RWPE2 (cell line): ENCODE data around the gene THSD4.

Experiments
- ATAC-seq: fragments of 200-7000 bp; cut with Tn5 transposase; 3 replicates; pipeline ENCODE4 v1.9.1; 2021; ENCODE audit warnings: low read depth
- DNase-seq: peaks from one replicate; pipeline ENCODE4 v3.0.0-alpha.2; 2020; ENCODE audit warnings: low spot score
- H3K27ac ChIP-seq: fragments of 450-650 bp; 2 replicates; pipeline ENCODE4 v1.5.1; 2017; ENCODE audit warnings: mild to moderate bottlenecking; ENCODE audit not compliant: poor library complexity, severe bottlenecking
- H3K27me3 ChIP-seq: fragments of 250-450 bp; sonication (Bioruptor Pico); 2 replicates; pipeline ENCODE4 v1.5.1; 2021; ENCODE audit warnings: mild to moderate bottlenecking, moderate library complexity; ENCODE audit not compliant: insufficient read depth, poor library complexity, severe bottlenecking
- H3K36me3 ChIP-seq: fragments of 250-450 bp; sonication (Bioruptor Pico); 2 replicates; pipeline ENCODE4 v1.5.1; 2020; ENCODE audit warnings: low read depth, mild to moderate bottlenecking, moderate library complexity
- H3K4me1 ChIP-seq: fragments of 250-450 bp; sonication (Bioruptor Pico); 2 replicates; pipeline ENCODE4 v1.5.1; 2021; ENCODE audit warnings: mild to moderate bottlenecking, moderate library complexity; ENCODE audit not compliant: insufficient read depth, poor library complexity, severe bottlenecking
- H3K4me3 ChIP-seq: fragments of 250-450 bp; sonication (Bioruptor Pico); 2 replicates; pipeline ENCODE4 v1.5.1; 2021; ENCODE audit warnings: mild to moderate bottlenecking, moderate library complexity; ENCODE audit not compliant: severe bottlenecking
- H3K9me3 ChIP-seq: fragments of 250-450 bp; sonication (Bioruptor Pico); 2 replicates; pipeline ENCODE4 v1.5.1; 2021; ENCODE audit warnings: mild to moderate bottlenecking, moderate library complexity; ENCODE audit not compliant: severe bottlenecking
- TF ChIP-seq, protein P1 (sequence below): fragments of 450-650 bp; IDR thresholded peaks from one replicate; pipeline ENCODE4 v1.5.1; 2017; ENCODE audit warnings: mild to moderate bottlenecking, moderate library complexity; ENCODE audit not compliant: poor library complexity, severe bottlenecking

The THSD4 gene

DNA sequence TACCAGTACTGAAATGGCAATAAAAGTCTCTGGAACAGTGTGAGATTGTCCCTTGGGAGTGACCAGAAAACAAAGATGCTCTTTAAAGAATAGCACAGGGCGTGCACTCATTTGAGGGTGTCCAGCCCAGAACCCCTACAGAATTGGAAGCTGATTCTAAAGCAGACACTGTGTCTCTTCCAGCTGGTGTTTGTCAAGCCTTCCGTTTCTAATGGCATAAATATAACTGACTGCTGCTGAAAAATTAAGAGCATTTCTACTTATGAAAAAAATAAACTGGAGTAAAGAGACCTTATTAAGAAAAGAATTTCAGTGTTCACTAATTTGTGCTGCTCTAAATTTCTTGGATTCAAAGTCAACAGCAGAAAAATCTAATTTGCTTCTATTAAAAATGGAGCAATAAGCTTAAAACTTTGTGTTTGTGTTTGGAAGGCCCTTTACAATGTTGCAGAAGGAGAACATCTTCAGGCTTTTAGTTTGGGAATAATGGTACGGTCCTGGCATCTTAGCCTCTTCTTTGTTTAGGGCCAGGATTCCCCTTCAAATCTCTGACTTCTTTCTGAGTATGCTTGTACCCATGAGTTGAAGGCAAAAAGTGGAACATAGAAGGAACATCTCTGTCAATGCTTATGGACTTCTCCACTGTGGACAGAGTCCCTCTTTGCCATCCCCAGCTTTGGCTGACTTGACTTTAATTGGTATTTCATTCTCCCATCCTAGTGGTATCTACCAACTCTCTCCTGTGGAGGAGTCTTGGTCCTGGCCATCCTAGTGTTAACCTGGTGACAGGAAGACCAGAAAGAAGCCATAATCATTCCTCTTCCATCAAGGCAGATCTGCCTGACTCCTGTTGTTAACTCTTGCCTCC, 65.9 kb downstream of the THSD4 start:
- no peaks in the 10 kb centered on the region for H3K27me3 ChIP-seq
- no peaks in the 10 kb centered on the region for H3K4me1 ChIP-seq
- DNase-seq: no peak
- no peak for ATAC-seq
- no peak overlapping the region for H3K27ac ChIP-seq
- no peak overlapping the region for H3K4me3 ChIP-seq
- peaks cover 31% of the 10 kb centered on the region for H3K36me3 ChIP-seq
- TF ChIP-seq, protein P1, sequence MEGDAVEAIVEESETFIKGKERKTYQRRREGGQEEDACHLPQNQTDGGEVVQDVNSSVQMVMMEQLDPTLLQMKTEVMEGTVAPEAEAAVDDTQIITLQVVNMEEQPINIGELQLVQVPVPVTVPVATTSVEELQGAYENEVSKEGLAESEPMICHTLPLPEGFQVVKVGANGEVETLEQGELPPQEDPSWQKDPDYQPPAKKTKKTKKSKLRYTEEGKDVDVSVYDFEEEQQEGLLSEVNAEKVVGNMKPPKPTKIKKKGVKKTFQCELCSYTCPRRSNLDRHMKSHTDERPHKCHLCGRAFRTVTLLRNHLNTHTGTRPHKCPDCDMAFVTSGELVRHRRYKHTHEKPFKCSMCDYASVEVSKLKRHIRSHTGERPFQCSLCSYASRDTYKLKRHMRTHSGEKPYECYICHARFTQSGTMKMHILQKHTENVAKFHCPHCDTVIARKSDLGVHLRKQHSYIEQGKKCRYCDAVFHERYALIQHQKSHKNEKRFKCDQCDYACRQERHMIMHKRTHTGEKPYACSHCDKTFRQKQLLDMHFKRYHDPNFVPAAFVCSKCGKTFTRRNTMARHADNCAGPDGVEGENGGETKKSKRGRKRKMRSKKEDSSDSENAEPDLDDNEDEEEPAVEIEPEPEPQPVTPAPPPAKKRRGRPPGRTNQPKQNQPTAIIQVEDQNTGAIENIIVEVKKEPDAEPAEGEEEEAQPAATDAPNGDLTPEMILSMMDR: no peak
- H3K9me3 ChIP-seq: no peaks in the 10 kb centered on the region

- no peak overlapping the region for H3K27ac ChIP-seq
- H3K4me3 ChIP-seq: no peak overlapping the region
- DNase-seq (no peak), ATAC-seq (no peak)
- TF ChIP-seq, protein P1: no peak
- no peaks in the 10 kb centered on the region for H3K9me3 ChIP-seq
- H3K27me3 ChIP-seq: no peaks in the 10 kb centered on the region
- H3K36me3 ChIP-seq: peaks cover 42% of the 10 kb centered on the region
- no peaks in the 10 kb centered on the region for H3K4me1 ChIP-seq
Measured at GRCh38 chr15:71182522-71182921, 67.3 kb downstream of the THSD4 start.

DNA sequence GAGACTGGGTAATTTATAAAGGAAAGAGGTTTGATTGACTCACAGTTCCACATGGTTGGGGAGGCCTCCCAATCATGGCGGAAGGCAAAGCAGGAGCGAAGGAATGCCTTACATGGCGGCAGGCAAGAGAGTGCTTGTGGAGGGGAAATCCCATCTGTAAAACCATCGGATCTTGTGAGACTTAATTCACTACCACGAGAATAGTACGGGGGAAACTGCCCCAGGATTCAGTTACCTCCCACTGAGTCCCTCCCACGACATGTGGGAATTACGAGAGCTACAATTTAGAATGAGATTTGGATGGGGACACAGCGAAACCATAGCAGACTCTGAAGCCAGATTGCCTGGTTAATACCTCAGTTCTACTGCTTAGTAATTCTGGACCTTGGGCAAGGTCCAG, 67.8 kb downstream of the THSD4 start:
- Histone ChIP-seq H3K9me3 (no peaks in the 10 kb centered on the region), H3K27me3 (no peaks in the 10 kb centered on the region), H3K4me1 (no peaks in the 10 kb centered on the region), H3K27ac (no peak overlapping the region), H3K36me3 (peaks cover 48% of the 10 kb centered on the region), H3K4me3 (no peak overlapping the region)
- DNase-seq: no peak
- ATAC-seq: no peak
- TF ChIP-seq, protein P1: no peak

GRCh38 chr15:71185706-71186105, 70.4 kb downstream of the THSD4 start:
- no peak for ATAC-seq
- TF ChIP-seq, protein P1: no peak
- no peak for DNase-seq

GRCh38 chr15:71186267-71186666, 71.0 kb downstream of the THSD4 start:
- no peak for ATAC-seq
- Histone ChIP-seq H3K27me3 (no peaks in the 10 kb centered on the region), H3K27ac (no peak overlapping the region), H3K36me3 (peaks cover 66% of the 10 kb centered on the region), H3K4me1 (no peaks in the 10 kb centered on the region), H3K9me3 (no peaks in the 10 kb centered on the region), H3K4me3 (no peak overlapping the region)
- TF ChIP-seq, protein P1: no peak
- DNase-seq: no peak

More at GRCh38 chr15:71185706-71186105, 70.4 kb downstream of the THSD4 start:
- H3K27me3 ChIP-seq: no peaks in the 10 kb centered on the region
- H3K4me3 ChIP-seq: no peak overlapping the region
- no peaks in the 10 kb centered on the region for H3K9me3 ChIP-seq
- H3K27ac ChIP-seq: no peak overlapping the region
- H3K36me3 ChIP-seq: peaks cover 66% of the 10 kb centered on the region
- H3K4me1 ChIP-seq: no peaks in the 10 kb centered on the region
